ENCODE results near the gene ZCCHC14.

The ZCCHC14 gene

GRCh38 chr16:87457061-87457611 is 35.7 kb downstream of the ZCCHC14 start:
- no peak for DNase-seq (ENCODE audit: low read depth)

- DNase-seq (ENCODE audit: low read depth): no peak
These were observed 38.4 kb downstream of the ZCCHC14 start for GRCh38 chr16:87454391-87454790.

GRCh38 chr16:87453326-87453725 is 39.5 kb downstream of the ZCCHC14 start:
- no peak for DNase-seq (ENCODE audit: low read depth)

- DNase-seq (ENCODE audit: low read depth): no peak
These were observed 41.1 kb downstream of the ZCCHC14 start for GRCh38 chr16:87451563-87452210.

GRCh38 chr16:87448866-87449265 is 44.0 kb downstream of the ZCCHC14 start:
- no peak for DNase-seq (ENCODE audit: low read depth)

GRCh38 chr16:87447323-87447722 is 45.5 kb downstream of the ZCCHC14 start:
- DNase-seq (ENCODE audit: low read depth): no peak

GRCh38 chr16:87446479-87446878 is 46.3 kb downstream of the ZCCHC14 start:
- DNase-seq (ENCODE audit: low read depth): no peak

- DNase-seq (ENCODE audit: low read depth): no peak
These were observed 47.3 kb downstream of the ZCCHC14 start for GRCh38 chr16:87445486-87445885.

- no peak for DNase-seq (ENCODE audit: low read depth)
These were observed 48.9 kb downstream of the ZCCHC14 start for GRCh38 chr16:87443964-87444363.

- no peak for DNase-seq (ENCODE audit: low read depth)
These were observed 49.8 kb downstream of the ZCCHC14 start for GRCh38 chr16:87443016-87443415.

- DNase-seq (ENCODE audit: low read depth): no peak
These were observed 50.2 kb downstream of the ZCCHC14 start for GRCh38 chr16:87442581-87442966.

- DNase-seq (ENCODE audit: low read depth): no peak
These were observed 50.8 kb downstream of the ZCCHC14 start for GRCh38 chr16:87441886-87442580.

GRCh38 chr16:87439926-87440325 is 52.9 kb downstream of the ZCCHC14 start:
- DNase-seq (ENCODE audit: low read depth): no peak

GRCh38 chr16:87438611-87438985 is 54.2 kb downstream of the ZCCHC14 start:
- no peak for DNase-seq (ENCODE audit: low read depth)

GRCh38 chr16:87437911-87438610 is 54.8 kb downstream of the ZCCHC14 start:
- no peak for DNase-seq (ENCODE audit: low read depth)

GRCh38 chr16:87437327-87437726 is 55.5 kb downstream of the ZCCHC14 start:
- DNase-seq (ENCODE audit: low read depth): no peak

- DNase-seq (ENCODE audit: low read depth): no peak
These were observed 56.3 kb downstream of the ZCCHC14 start for GRCh38 chr16:87436225-87437172.

GRCh38 chr16:87435372-87436224 is 57.2 kb downstream of the ZCCHC14 start:
- no peak for DNase-seq (ENCODE audit: low read depth)

- DNase-seq (ENCODE audit: low read depth): no peak
These were observed 58.6 kb downstream of the ZCCHC14 start for GRCh38 chr16:87434146-87434667.

- DNase-seq (ENCODE audit: low read depth): no peak
These were observed 60.4 kb downstream of the ZCCHC14 start for GRCh38 chr16:87432330-87432915.

All from stimulated activated CD8-positive, alpha-beta memory T cell treated with anti-CD3 and anti-CD28 coated beads, Interleukin-12 subunit alpha, Interleukin-12 subunit beta, amount 100 ng/mL, for 1 hour (primary cell).